Esophagus muscularis mucosa (tissue), 4 donors: ENCODE data around the gene STK32B. TPM values are rescaled to one million over a fixed set of nuclear protein-coding genes. Genes with fewer than 3 reads are reported as not detected.

ENCODE experiments used
- DNase-seq: peaks from one replicate; pipeline ENCODE4 v3.0.0-alpha.2; 2017; ENCODE audit errors: extremely low spot score
- H3K27ac ChIP-seq, 4 donors: fragments of 200-600 bp; sonication (generic); replicated peaks in 1 of 4; 1 replicate in 3 of 4; 2 replicates in 1 of 4; pipeline ENCODE4 v1.5.1; 2016 to 2019; ENCODE audit warnings: mild to moderate bottlenecking in 1 of 4
- H3K27me3 ChIP-seq, 4 donors: fragments of 200-600 bp; sonication (generic); one replicate each; pipeline versions ENCODE4 v1.5.1 to v1.6.0; 2016 to 2019
- H3K36me3 ChIP-seq, 4 donors: fragments of 200-600 bp; sonication (generic); one replicate each; pipeline ENCODE4 v1.5.1; 2016 to 2019
- H3K4me1 ChIP-seq, 4 donors: fragments of 200-600 bp; sonication (generic); one replicate each; pipeline ENCODE4 v1.5.1; 2016 to 2019
- H3K4me3 ChIP-seq, 4 donors: fragments of 200-600 bp; sonication (generic); 1 replicate in 2 of 4; 2 replicates in 2 of 4; pipeline ENCODE4 v1.5.1; 2016 to 2019; ENCODE audit warnings: mild to moderate bottlenecking in 4 of 4, moderate library complexity in 1 of 4
- H3K9me3 ChIP-seq, 4 donors: fragments of 200-600 bp; sonication (generic); 1 replicate in 3 of 4; 2 replicates in 1 of 4; pipeline ENCODE4 v1.5.1; 2016 to 2019
- EP300 ChIP-seq: sonication (generic); formaldehyde crosslinking; IDR thresholded peaks from one replicate; pipeline ENCODE4 v1.6.1; 2017; ENCODE audit warnings: antibody characterized with exemption
- POLR2A ChIP-seq: fragments of 450-650 bp; IDR thresholded peaks from one replicate; pipeline ENCODE4 v1.6.1; 2017; ENCODE audit warnings: antibody characterized with exemption, moderate library complexity, mild to moderate bottlenecking, low read depth
- POLR2AphosphoS5 ChIP-seq, 2 donors: sonication (generic); formaldehyde crosslinking; IDR thresholded peaks; one replicate each; pipeline ENCODE4 v1.6.1; 2017; ENCODE audit warnings: antibody characterized with exemption in 2 of 2
- WGBS: methylation state at CpG from one replicate; pipeline ENCODE4 v1.1.5; 2018; 5-methylcytosine and 5-hydroxymethylcytosine counted together
- intact Hi-C: fragments of 100-400 bp; cut with DNase I; formaldehyde crosslinking; loops from one replicate; pipeline ENCODE4 v1.15.1; 2023
- total RNA-seq, 4 donors: library from RNA; depleted of rRNA; stranded (reverse); fragments of >200 nt; gene quantifications; one replicate each; pipeline versions ENCODE4 v1.1.0 to v1.2.1, GENCODE V29; 2016
- TF ChIP-seq, protein P1 (sequence below), 3 experiments: fragments of 200-600 bp in 2 of 3; fragments of 450-650 bp in 1 of 3; sonication (generic) in 2 of 3; IDR thresholded peaks; one replicate each; pipeline ENCODE4 v1.5.1; 2017 to 2019; ENCODE audit warnings: antibody characterized with exemption in 3 of 3, mild to moderate bottlenecking in 2 of 3, moderate library complexity in 1 of 3

STK32B gene
- total RNA-seq, 4 donors from 2014 or later: 1.7 to 3.8 (median 2.7) TPM

DNA sequence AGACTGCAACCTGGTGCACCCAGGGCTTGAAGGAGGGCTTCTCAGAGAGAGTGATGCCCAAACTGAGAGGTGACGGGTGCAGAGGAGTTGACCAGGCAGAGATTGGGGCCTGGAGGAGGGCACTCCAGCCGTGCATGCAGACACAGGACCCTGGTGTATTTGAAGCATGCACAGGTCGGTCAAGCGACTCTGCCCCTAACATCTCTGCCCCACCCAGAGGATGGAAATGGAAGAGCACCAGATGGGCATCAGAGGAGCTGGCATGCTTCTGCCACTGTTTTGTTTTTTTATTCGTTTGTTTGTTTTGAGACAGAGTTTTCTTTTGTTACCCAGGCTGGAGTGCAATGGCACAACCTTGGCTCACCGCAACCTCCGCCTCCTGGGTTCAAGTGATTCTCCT, 336.2 kb downstream of the STK32B start:
- WGBS: 78% methylated on average over 7 of the region's 7 CpGs
- Histone ChIP-seq H3K27me3 (no peaks in the 10 kb centered on the region), H3K36me3 (no peaks in the 10 kb centered on the region), H3K27ac (no peak overlapping the region), H3K4me1 (no peaks in the 10 kb centered on the region), H3K4me3 (no peak overlapping the region), H3K9me3 (no peaks in the 10 kb centered on the region)
- no peak for DNase-seq
- intact Hi-C loops: no loop called here
- TF ChIP-seq POLR2AphosphoS5 (IDR thresholded peaks at IDR 0.05): no peak
- TF ChIP-seq POLR2A: no peak

DNA sequence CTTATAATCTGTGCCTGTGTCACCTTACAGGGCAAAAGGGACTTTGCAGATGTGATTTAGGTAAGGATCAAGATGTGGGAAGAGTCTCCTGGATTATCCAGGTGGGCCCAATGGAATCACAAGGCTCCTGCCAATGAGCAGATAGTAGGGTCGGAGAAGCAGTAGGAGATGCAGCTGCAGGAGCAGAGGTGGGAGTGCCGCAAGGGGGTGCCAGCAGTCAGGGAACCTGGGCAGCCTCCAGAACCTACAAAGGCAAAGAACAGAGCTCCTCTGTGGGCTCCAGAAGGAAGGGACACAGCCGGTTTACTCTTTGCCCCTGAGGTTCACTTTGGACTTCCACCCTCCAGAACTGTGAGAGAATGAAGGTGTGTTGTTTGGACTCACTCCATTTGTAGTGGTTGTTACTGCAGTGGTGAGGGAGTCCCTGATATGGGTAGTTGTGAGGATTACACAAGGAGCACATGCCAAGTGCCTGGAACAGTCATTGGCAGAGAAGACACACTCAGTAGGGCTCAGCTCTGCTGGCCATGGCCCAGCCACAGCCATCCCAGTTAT, 338.6 kb downstream of the STK32B start:
- no peaks in the 10 kb centered on the region for H3K27me3 ChIP-seq
- intact Hi-C loops: no loop called here
- H3K9me3 ChIP-seq: no peaks in the 10 kb centered on the region
- no peak overlapping the region for H3K4me3 ChIP-seq
- H3K36me3 ChIP-seq: no peaks in the 10 kb centered on the region
- H3K27ac ChIP-seq: no peak overlapping the region
- TF ChIP-seq, protein P1, sequence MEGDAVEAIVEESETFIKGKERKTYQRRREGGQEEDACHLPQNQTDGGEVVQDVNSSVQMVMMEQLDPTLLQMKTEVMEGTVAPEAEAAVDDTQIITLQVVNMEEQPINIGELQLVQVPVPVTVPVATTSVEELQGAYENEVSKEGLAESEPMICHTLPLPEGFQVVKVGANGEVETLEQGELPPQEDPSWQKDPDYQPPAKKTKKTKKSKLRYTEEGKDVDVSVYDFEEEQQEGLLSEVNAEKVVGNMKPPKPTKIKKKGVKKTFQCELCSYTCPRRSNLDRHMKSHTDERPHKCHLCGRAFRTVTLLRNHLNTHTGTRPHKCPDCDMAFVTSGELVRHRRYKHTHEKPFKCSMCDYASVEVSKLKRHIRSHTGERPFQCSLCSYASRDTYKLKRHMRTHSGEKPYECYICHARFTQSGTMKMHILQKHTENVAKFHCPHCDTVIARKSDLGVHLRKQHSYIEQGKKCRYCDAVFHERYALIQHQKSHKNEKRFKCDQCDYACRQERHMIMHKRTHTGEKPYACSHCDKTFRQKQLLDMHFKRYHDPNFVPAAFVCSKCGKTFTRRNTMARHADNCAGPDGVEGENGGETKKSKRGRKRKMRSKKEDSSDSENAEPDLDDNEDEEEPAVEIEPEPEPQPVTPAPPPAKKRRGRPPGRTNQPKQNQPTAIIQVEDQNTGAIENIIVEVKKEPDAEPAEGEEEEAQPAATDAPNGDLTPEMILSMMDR (IDR thresholded peaks at IDR 0.05): no peak
- TF ChIP-seq POLR2AphosphoS5 (IDR thresholded peaks at IDR 0.05) (no peak), EP300 (no peak), POLR2A (no peak)
- H3K4me1 ChIP-seq: no peaks in the 10 kb centered on the region
- WGBS: 33% methylated on average over 3 of the region's 3 CpGs
- no peak for DNase-seq

DNA sequence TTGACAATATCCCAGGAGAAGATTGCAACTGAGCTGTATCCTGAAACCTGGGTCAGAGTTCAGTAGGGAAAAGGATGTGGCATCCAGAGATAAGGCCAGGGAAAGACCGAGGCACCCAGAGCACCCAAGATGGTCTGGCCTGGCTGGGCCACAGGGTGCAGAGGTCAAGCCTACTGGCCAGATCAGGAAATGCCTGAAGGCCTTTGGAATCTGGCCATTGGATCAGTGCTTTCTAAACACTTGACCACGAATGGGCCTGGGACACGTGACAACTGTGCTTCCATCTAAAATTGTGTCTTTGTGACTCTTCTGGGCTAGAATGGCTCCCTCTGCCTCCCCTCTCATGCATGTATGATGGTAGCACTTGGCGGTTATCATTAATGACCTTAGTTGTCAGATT, 340.2 kb downstream of the STK32B start:
- no peak for DNase-seq
- Histone ChIP-seq H3K36me3 (no peaks in the 10 kb centered on the region), H3K9me3 (no peaks in the 10 kb centered on the region), H3K27ac (no peak overlapping the region), H3K4me1 (no peaks in the 10 kb centered on the region), H3K4me3 (no peak overlapping the region), H3K27me3 (no peaks in the 10 kb centered on the region)
- intact Hi-C loops: no loop called here
- TF ChIP-seq POLR2A (no peak), POLR2AphosphoS5 (IDR thresholded peaks at IDR 0.05) (no peak), EP300 (no peak)
- TF ChIP-seq, protein P1 (IDR thresholded peaks at IDR 0.05): no peak
- 86% methylated on average over 4 of the region's 4 CpGs for WGBS

DNA sequence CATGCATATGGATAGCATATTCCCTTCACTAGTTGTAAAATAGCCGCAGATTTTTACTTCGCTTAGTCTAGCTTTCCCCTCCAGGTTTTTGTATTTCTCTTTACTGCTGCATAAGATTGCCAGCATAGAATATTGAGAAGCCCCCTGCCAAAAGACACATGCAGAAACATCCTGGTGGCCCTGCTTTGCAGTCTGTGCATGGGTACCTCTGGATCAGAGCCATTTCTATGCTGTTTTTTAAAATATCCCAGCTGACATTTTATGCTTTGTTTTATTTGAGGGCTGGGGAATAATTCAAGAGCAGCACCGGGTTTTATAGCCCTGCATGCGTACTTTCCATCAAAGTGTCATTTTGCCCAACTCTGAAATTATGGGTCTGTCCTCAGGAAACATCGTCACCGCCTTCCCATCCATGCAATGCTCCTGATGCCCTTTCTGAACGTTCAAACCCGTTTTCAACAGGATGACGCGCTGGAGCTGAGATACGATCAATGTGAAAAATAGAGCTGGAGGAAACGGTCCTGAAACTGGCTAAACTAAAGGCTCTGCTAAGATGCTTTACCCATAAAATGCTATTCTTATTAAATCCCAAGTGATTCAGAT, 342.7 kb downstream of the STK32B start:
- Histone ChIP-seq H3K4me1 (no peaks in the 10 kb centered on the region), H3K4me3 (no peak overlapping the region), H3K27ac (no peak overlapping the region), H3K9me3 (no peaks in the 10 kb centered on the region), H3K36me3 (no peaks in the 10 kb centered on the region), H3K27me3 (no peaks in the 10 kb centered on the region)
- DNase-seq: no peak
- no peak for TF ChIP-seq POLR2AphosphoS5 (IDR thresholded peaks at IDR 0.05)
- no peak for TF ChIP-seq POLR2A
- TF ChIP-seq EP300: no peak
- TF ChIP-seq, protein P1 (IDR thresholded peaks at IDR 0.05): no peak
- WGBS: 89% methylated on average over 12 of the region's 12 CpGs
- intact Hi-C loops: no loop called here

DNA sequence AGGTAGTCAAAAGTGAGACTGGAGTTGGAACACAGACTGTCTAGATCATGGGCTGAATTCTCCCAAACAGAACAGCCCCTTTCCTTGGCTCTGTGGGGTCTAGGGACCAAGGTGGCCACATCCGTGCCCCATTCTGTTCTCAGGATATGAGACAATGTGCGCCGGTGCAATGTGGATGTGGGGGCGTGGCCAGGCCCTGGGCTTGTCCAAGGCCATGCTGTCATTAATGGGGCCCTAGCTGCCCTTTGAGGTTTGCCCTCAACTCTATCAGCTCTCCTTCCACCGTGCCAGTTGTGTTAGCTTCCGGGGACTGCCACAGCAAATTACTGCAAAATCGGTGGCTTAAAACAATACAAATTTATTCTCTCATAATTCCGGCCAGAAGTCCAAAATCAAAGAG, 344.5 kb downstream of the STK32B start:
- H3K9me3 ChIP-seq: no peaks in the 10 kb centered on the region
- no peaks in the 10 kb centered on the region for H3K36me3 ChIP-seq
- H3K27me3 ChIP-seq: no peaks in the 10 kb centered on the region
- no peaks in the 10 kb centered on the region for H3K4me1 ChIP-seq
- no peak for DNase-seq
- intact Hi-C loops: no loop called here
- 85% methylated on average over 8 of the region's 8 CpGs for WGBS
- no peak for TF ChIP-seq POLR2A
- no peak for TF ChIP-seq EP300
- no peak for TF ChIP-seq POLR2AphosphoS5 (IDR thresholded peaks at IDR 0.05)
- TF ChIP-seq, protein P1 (IDR thresholded peaks at IDR 0.05): no peak
- H3K4me3 ChIP-seq: no peak overlapping the region
- H3K27ac ChIP-seq: no peak overlapping the region
